Psoas muscle (tissue), 8 donors: Measurements from ENCODE around the gene ERBB2. TPM values are rescaled to one million over a fixed set of nuclear protein-coding genes. Genes with fewer than 3 reads are reported as not detected.
A peak's percentile ranks its signal among the peaks of the same experiment; 100 is the strongest.

Experiments used
- ATAC-seq, 4 donors: fragments of 200-7000 bp; cut with Tn5 transposase; one replicate each; pipeline ENCODE4 v1.9.1; 2020; ENCODE audit warnings: moderate library complexity in 3 of 4, mild to moderate bottlenecking in 2 of 4
- DNase-seq, 2 donors: peaks; one replicate each; pipeline ENCODE4 v3.0.0-alpha.2; 2020
- H3K27ac ChIP-seq: fragments of 200-600 bp; one replicate; pipeline ENCODE4 v1.8.0; 2022
- H3K27me3 ChIP-seq, 3 donors: fragments of 200-600 bp in 1 of 3; one replicate each; pipeline versions ENCODE4 v1.6.1 to v1.8.0; 2013 to 2022; ENCODE audit warnings: low read length in 2 of 3, mild to moderate bottlenecking in 2 of 3, moderate library complexity in 1 of 3; ENCODE audit not compliant: insufficient read depth in 3 of 3
- H3K36me3 ChIP-seq, 2 donors: fragments of 200-600 bp in 1 of 2; one replicate each; pipeline versions ENCODE4 v1.6.1 to v1.8.0; 2013 to 2022; ENCODE audit warnings: low read depth in 1 of 2, mild to moderate bottlenecking in 1 of 2, moderate library complexity in 1 of 2; ENCODE audit not compliant: insufficient read depth in 1 of 2
- H3K4me1 ChIP-seq: fragments of 200-600 bp; one replicate; pipeline ENCODE4 v1.8.0; 2022
- H3K4me3 ChIP-seq: fragments of 200-600 bp; one replicate; pipeline ENCODE4 v1.8.0; 2022; ENCODE audit warnings: mild to moderate bottlenecking
- H3K9me3 ChIP-seq: fragments of 200-600 bp; one replicate; pipeline ENCODE4 v1.8.0; 2022
- WGBS, 3 donors: extraction: QIAGEN DNeasy Blood & Tissue Kit; methylation state at CpG; one replicate each; pipeline versions ENCODE4 v1.1.6 to v1.1.7; 2013; 5-methylcytosine and 5-hydroxymethylcytosine counted together
- intact Hi-C, 2 donors: fragments of 100-400 bp; cut with DNase I; formaldehyde crosslinking; loops; one replicate each; pipeline versions ENCODE4 v1.11.0 to v1.14.2; 2022
- polyA plus RNA-seq, 3 donors: library from polyadenylated mRNA; stranded (reverse); fragments of 200-250 nt; gene quantifications; one replicate each; pipeline ENCODE4 v1.2.3, GENCODE V29; 2013
- total RNA-seq, 4 donors: library from RNA; stranded (reverse); fragmentation: NEBNext Ultra II Directional in 2 of 4; extraction: Animal tissue kit (Norgen Biotek cat#: 25700) in 2 of 4; gene quantifications; one replicate each; pipeline versions ENCODE4 v1.2.1 to v1.2.4, GENCODE V29; 2021 to 2023
- TF ChIP-seq, protein P1 (sequence below): fragments of 200-600 bp; IDR thresholded peaks from one replicate; pipeline ENCODE4 v1.8.0; 2022; ENCODE audit warnings: antibody characterized with exemption
- donor health status: healthy with polysubstance abuse.
- donor health status: DM: no; HTN: no; CAD: no; lungs with moderate emphysema.
- donor health status: Bipolar disorder and iron deficiency.
- donor health status: healthy.
- donor health status: DM: yes; HTN: yes; CAD: no.
- donor health status: DM: no; HTN: no; CAD: no.
- donor health status: DM: no; HTN: no; CAD: no.
- donor health status: DM: yes; HTN: yes; CAD: no.

ERBB2 gene
- total and polyA plus RNA-seq, 7 donors: 4.0 to 24.9 (median 20.4) TPM

DNA sequence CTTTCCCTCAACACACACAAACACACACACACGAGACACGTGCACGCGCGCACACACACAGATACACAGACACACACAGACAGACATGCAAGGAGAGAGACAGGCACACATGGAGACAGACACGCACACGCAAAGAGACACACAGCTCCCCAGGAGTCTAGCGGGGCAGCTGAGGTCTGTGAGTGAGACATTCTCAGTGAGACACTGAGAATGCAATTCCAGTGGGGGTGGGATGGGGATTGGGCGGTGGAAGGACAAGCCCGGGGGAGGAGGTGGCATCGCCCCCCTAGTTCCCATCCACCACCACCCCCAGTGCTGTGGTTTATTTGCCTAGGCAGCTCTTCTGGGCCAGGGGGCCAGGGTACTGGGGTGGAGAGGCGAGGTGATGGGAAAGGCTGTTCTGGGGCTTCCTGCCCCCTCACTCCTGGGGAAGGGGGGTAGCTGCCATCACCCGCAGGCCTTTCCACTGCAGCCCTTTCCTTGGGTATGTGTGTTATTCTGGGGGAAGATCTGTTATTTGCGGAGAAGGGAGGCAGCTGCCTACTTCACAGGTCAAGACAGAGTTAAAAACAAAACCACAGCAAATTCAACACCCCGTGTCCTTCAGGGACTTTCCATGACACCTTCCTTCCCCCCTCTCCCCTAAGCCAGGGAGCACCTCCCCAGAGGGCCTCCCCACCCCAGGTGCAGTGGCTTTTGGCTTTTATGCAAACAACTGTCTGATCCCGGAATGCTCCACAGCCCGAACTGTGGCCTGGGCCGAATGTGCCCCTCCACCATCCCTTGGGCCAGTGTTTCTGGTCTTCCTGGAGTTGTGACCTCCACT is 55.9 kb downstream of the ERBB2 start:
- ATAC-seq (no peak), DNase-seq (no peak)
- Histone ChIP-seq H3K9me3 (no peaks in the 10 kb centered on the region), H3K27me3 (peaks cover 0 to 3% (median 0%) of the 10 kb centered on the region in 3 donors), H3K4me3 (no peak overlapping the region), H3K27ac (peak overlapping the region; percentile 81), H3K36me3 (no peaks in the 10 kb centered on the region), H3K4me1 (no peaks in the 10 kb centered on the region)
- intact Hi-C loops: no loop called here
- 57 to 68% (median 66%) methylated on average over 18 of the region's 18 CpGs for whole genome bisulfite sequencing, 3 donors
- TF ChIP-seq, protein P1, sequence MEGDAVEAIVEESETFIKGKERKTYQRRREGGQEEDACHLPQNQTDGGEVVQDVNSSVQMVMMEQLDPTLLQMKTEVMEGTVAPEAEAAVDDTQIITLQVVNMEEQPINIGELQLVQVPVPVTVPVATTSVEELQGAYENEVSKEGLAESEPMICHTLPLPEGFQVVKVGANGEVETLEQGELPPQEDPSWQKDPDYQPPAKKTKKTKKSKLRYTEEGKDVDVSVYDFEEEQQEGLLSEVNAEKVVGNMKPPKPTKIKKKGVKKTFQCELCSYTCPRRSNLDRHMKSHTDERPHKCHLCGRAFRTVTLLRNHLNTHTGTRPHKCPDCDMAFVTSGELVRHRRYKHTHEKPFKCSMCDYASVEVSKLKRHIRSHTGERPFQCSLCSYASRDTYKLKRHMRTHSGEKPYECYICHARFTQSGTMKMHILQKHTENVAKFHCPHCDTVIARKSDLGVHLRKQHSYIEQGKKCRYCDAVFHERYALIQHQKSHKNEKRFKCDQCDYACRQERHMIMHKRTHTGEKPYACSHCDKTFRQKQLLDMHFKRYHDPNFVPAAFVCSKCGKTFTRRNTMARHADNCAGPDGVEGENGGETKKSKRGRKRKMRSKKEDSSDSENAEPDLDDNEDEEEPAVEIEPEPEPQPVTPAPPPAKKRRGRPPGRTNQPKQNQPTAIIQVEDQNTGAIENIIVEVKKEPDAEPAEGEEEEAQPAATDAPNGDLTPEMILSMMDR: no peak

DNA sequence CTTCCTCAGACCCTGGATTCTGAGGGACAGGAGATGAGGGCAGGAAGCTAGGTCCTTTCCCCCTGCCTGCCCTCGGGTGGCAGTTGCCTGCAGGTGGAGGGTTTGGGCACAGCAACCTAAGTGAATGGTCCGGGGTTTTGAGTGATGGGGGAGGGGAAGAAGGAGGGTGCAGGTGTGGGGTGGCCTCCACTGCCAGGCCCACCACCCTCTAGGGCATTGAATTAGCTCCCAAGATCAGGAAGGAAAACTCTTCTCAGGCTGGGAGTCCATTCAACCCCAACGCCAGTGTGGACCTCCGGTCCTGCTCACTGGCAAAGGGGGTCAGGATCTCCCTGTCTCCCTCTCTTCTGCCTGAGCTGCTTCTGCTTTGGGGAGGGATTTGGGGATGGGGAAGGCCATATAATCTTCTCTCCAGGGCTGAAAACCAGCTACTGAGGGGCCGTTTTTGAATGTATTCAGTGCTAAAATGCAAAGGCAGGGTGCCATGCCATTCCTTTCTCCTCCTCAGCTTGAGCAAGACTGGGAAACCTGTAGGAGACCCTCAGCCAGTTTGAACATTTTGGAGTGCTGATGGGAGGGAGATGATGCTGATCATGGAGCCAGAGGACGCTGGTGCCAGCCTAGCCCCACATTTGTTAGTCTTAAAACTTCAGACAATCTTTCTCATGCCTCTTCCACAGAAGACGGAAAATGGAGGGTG is 56.7 kb downstream of the ERBB2 start:
- peaks cover 0 to 3% (median 0%) of the 10 kb centered on the region in 3 donors for H3K27me3 ChIP-seq
- DNase-seq (no peak), ATAC-seq (no peak)
- no peaks in the 10 kb centered on the region for H3K9me3 ChIP-seq
- intact Hi-C loops: no loop called here
- WGBS, 3 donors: 55 to 58% (median 58%) methylated on average over 6 to 7 of the region's 7 CpGs
- no peak overlapping the region for H3K4me3 ChIP-seq
- no peak overlapping the region for H3K27ac ChIP-seq
- no peaks in the 10 kb centered on the region for H3K36me3 ChIP-seq
- no peaks in the 10 kb centered on the region for H3K4me1 ChIP-seq
- TF ChIP-seq, protein P1: no peak

DNA sequence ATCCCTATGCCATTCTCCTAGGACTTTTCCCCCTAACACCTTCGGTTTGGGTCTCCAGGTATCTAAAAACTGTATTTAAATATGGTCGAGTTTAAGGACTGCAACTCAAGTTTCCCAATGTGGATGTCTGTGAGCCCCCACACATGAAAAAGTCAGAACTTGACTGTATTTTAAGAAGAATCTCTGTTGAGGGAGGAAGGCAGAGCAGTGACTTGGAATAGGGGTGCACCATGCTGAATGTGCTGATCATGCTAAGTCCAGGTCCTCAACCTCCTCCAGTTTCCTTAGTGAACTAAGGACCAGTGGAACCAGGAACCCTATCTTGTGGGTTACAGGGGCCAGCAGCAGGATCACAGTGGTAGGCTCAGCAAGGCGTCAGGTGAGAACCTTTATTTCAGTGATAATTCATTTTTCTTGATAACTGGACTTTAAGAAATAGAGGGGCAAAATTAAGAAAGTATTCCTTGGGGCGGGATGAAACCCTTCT is 57.4 kb downstream of the ERBB2 start:
- TF ChIP-seq, protein P1: no peak
- peaks cover 0 to 3% (median 0%) of the 10 kb centered on the region in 3 donors for H3K27me3 ChIP-seq
- H3K4me1 ChIP-seq: no peaks in the 10 kb centered on the region
- H3K9me3 ChIP-seq: no peaks in the 10 kb centered on the region
- DNase-seq: no peak
- no peaks in the 10 kb centered on the region for H3K36me3 ChIP-seq
- ATAC-seq: no peak
- WGBS, 3 donors: 86% methylated on average over 4 of the region's 4 CpGs
- intact Hi-C loops: no loop called here
- no peak overlapping the region for H3K4me3 ChIP-seq
- no peak overlapping the region for H3K27ac ChIP-seq

DNA sequence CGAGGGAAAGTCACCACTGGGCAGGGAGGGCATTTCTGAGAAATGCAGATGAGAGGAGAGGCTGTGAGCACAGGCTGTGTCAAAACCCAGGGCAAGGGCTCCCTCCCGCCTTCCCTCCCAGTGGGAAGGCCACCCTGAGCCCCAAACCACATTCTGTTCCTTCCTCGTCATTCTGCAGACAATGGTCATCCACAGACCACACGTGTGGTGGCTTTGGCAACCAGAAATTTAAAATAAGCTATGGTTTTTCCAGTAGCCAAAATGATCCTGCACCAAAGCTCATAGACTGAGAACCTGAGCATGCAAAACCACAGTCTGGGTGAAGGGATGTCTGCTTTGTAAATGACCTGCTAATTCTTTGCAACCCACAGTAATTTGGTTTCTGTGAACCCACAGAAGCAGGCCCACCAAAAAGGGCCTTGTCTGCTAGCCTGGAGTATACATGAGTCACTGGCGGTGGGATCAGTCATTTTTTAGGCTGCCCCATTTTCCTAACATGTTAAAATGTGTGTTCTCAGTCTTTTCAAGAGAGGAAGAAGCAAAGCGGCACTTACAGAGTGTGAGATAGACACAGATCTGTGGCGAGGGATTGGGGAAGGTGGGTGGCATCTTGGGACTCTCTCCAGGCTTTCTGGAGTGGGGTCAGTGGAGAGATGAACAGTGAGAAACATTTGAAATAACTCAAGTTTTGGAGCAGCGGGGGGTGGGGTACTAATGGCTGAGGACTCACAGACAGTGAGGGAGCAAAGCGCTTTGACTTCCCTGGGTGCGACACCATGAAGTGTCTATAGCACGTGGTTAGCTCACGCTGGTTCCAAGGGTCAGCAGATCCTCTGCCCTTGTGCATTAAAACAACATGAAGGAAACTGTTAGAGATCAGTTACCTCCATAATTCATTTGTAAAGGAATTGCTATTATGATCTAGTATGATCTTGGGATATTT is 58.3 kb downstream of the ERBB2 start:
- Histone ChIP-seq H3K36me3 (no peaks in the 10 kb centered on the region), H3K4me1 (no peaks in the 10 kb centered on the region), H3K4me3 (no peak overlapping the region), H3K9me3 (no peaks in the 10 kb centered on the region), H3K27me3 (peaks cover 0 to 8% (median 3%) of the 10 kb centered on the region in 3 donors), H3K27ac (no peak overlapping the region)
- ATAC-seq: no peak
- intact Hi-C loops: no loop called here
- TF ChIP-seq, protein P1: no peak
- 63 to 69% (median 67%) methylated on average over 12 of the region's 12 CpGs for WGBS, 3 donors
- DNase-seq: no peak
